NCI-H345 treated with DMSO at 0.1 percent for 48 hours (cell line): ENCODE measurements around the gene BMPR1B.

Experiments used
- DNase-seq: peaks from one replicate; lab custom pipeline; 2025; ENCODE audit not compliant: unreplicated experiment; lab: John Stamatoyannopoulos, UW

The BMPR1B gene

GRCh38 chr4:94905511-94905910 lies 147.8 kb downstream of the BMPR1B start:
- DNase-seq = no peak

GRCh38 chr4:94909645-94910044 lies 151.9 kb downstream of the BMPR1B start:
- DNase-seq = no peak

- DNase-seq = no peak
Measured at GRCh38 chr4:94911106-94911505, 153.4 kb downstream of the BMPR1B start.

GRCh38 chr4:94912606-94913005 lies 154.9 kb downstream of the BMPR1B start:
- DNase-seq = no peak

- DNase-seq = no peak
Measured at GRCh38 chr4:94913316-94913715, 155.6 kb downstream of the BMPR1B start.

GRCh38 chr4:94917146-94917545 lies 159.4 kb downstream of the BMPR1B start:
- DNase-seq = no peak

- DNase-seq = no peak
Measured at GRCh38 chr4:94918543-94918942, 160.8 kb downstream of the BMPR1B start.

- no peak for DNase-seq
Measured at GRCh38 chr4:94920369-94920768, 162.6 kb downstream of the BMPR1B start.

GRCh38 chr4:94924566-94924965 lies 166.8 kb downstream of the BMPR1B start:
- DNase-seq = no peak

GRCh38 chr4:94925764-94926347 lies 168.1 kb downstream of the BMPR1B start:
- DNase-seq = no peak

GRCh38 chr4:94926936-94927335 lies 169.2 kb downstream of the BMPR1B start:
- DNase-seq = no peak

GRCh38 chr4:94927696-94928095 lies 169.9 kb downstream of the BMPR1B start:
- DNase-seq = no peak

GRCh38 chr4:94929696-94930095 lies 171.9 kb downstream of the BMPR1B start:
- no peak for DNase-seq

GRCh38 chr4:94931626-94932025 lies 173.9 kb downstream of the BMPR1B start:
- no peak for DNase-seq

GRCh38 chr4:94932366-94932765 lies 174.6 kb downstream of the BMPR1B start:
- DNase-seq = no peak

GRCh38 chr4:94933799-94934198 lies 176.0 kb downstream of the BMPR1B start:
- DNase-seq = no peak

GRCh38 chr4:94934201-94934600 lies 176.4 kb downstream of the BMPR1B start:
- no peak for DNase-seq

GRCh38 chr4:94934864-94935263 lies 177.1 kb downstream of the BMPR1B start:
- no peak for DNase-seq

GRCh38 chr4:94936854-94937253 lies 179.1 kb downstream of the BMPR1B start:
- no peak for DNase-seq

- no peak for DNase-seq
Measured at GRCh38 chr4:94939791-94940519, 182.2 kb downstream of the BMPR1B start.

GRCh38 chr4:94940520-94940908 lies 182.8 kb downstream of the BMPR1B start:
- no peak for DNase-seq

GRCh38 chr4:94941706-94942105 lies 184.0 kb downstream of the BMPR1B start:
- DNase-seq = no peak

GRCh38 chr4:94944726-94945125 lies 187.0 kb downstream of the BMPR1B start:
- DNase-seq = no peak
